DOHH2 (cell line): Measurements from ENCODE around the gene LAGE3.

ENCODE experiments used
- EZH2phosphoT487 ChIP-seq: fragments of 200-600 bp; sonication (generic); IDR thresholded peaks from 2 replicates; pipeline ENCODE4 v1.6.1; 2017; ENCODE audit warnings: borderline replicate concordance, mild to moderate bottlenecking, antibody characterized with exemption, low read length, moderate library complexity, mixed read lengths
- TF ChIP-seq, protein P1 (sequence below): fragments of 200-600 bp; sonication (generic); IDR thresholded peaks from one replicate; pipeline ENCODE4 v1.5.1; 2014; ENCODE audit warnings: antibody characterized with exemption, mild to moderate bottlenecking, low read depth, low read length; ENCODE audit not compliant: poor library complexity, severe bottlenecking

DNA sequence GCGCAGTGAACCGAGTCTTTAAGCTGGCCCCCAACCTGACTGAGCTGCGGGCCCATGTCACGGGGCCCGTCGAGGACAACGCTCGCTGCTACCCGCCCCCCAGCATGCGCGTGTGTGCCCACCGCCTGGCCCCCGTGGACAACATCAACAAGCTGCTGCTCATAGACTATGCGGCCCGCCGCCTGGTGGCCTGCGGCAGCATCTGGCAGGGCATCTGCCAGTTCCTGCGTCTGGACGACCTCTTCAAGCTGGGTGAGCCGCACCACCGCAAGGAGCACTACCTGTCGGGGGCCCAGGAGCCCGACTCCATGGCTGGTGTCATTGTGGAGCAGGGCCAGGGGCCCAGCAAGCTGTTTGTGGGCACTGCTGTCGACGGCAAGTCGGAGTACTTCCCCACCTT, 18.8 kb downstream of the LAGE3 start:
- TF ChIP-seq, protein P1, sequence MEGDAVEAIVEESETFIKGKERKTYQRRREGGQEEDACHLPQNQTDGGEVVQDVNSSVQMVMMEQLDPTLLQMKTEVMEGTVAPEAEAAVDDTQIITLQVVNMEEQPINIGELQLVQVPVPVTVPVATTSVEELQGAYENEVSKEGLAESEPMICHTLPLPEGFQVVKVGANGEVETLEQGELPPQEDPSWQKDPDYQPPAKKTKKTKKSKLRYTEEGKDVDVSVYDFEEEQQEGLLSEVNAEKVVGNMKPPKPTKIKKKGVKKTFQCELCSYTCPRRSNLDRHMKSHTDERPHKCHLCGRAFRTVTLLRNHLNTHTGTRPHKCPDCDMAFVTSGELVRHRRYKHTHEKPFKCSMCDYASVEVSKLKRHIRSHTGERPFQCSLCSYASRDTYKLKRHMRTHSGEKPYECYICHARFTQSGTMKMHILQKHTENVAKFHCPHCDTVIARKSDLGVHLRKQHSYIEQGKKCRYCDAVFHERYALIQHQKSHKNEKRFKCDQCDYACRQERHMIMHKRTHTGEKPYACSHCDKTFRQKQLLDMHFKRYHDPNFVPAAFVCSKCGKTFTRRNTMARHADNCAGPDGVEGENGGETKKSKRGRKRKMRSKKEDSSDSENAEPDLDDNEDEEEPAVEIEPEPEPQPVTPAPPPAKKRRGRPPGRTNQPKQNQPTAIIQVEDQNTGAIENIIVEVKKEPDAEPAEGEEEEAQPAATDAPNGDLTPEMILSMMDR: no peak
- no peak for TF ChIP-seq EZH2phosphoT487
